ENCODE measurements around the gene ZNF581.

Gene ZNF581

DNA sequence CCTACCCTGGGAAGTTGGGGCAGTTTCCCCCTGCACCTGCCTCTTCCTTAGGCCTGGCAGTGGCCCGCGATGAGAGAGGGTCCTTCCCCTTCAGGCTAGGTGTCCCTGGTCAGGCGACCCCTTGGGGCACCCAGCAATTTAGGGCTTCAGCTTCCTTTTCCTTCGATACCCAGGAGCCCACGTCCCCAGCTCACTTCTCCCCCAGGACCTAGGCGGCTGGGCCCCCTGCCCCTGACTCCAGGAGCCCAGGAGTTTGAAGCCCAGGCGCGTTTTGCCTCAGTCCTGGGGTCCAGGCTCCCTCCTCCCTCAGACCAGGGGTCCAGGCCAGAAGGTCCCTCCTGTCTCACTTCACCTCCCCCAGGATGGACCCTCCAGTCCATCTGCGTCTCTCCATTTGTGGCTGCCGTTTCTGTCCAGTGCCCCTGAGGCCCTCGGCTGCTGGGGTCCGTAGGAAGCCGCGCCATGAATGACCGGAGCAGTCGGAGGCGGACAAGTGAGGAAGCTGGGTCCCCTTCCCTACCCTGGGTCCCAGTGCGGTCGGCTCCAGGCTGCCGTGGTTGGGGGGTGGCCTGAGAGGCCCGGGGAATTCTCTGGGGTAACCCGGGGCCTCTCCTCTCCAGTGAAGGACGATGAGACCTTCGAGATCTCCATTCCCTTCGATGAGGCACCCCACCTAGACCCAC is 5.3 kb downstream of the ZNF581 start:
- DNase-seq (ENCODE audit: low spot score), result no peak

DNA sequence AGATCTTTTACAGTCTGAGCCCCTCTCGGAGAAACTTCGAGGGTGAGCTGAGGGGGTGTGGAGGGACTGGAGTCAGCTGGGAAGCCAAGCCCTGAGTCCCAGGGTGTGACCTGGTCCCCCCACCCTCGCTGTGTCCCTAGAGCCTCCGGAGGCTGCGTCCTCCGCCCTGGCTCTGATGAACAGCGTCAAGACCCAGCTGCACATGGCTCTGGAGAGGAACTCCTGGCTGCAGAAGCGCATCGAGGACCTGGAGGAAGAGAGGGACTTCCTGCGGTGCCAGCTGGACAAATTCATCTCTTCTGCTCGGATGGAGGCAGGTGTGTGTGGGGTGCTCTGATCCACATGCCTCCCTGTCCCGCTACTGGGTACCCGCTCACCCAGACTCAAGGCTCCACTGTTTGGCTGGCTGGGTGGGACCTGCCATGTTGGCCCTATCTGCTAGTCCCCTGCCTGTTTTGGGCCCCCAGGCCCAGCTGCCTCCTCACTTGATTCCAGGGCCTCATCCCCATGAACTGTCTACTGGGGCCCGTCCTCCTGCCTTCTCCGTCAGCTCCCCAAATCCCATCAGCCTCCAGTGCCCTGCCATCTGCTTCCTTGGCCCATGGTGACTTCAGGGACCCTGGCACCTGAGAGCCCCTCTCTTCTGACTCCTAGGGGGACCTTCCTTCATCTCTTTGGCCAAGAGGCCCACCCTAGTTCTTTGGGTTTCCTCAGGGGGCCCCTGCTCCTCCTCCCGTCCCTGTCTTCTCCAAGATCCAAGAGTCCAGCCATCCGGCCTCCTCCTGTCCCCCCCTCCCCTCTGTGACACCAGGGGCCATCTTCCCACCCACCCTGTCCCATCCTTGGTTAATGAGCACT is 6.0 kb downstream of the ZNF581 start:
- no peak for DNase-seq (ENCODE audit: low spot score)

DNA sequence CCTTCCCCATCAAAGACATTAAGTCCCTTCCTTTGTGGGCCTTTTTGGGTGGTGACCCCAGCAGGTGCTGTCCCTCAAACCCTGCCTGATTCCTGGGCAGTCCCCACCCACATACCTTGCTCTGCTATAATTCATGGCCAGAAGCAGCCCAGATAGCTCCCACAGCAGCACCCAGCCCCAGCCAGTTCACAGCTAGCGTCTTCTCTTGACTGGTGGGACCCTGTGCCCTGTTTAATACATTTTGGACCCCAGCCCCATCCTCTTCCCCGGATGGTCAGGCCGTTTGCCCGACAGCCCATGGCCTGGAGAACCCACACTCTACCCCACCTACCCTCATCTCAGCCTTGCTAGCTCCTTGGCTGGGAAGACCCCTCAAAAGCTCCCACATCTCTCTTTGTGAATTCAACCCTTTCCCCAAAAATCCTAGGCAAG is 6.7 kb downstream of the ZNF581 start:
- DNase-seq (ENCODE audit: low spot score), result no peak

DNA sequence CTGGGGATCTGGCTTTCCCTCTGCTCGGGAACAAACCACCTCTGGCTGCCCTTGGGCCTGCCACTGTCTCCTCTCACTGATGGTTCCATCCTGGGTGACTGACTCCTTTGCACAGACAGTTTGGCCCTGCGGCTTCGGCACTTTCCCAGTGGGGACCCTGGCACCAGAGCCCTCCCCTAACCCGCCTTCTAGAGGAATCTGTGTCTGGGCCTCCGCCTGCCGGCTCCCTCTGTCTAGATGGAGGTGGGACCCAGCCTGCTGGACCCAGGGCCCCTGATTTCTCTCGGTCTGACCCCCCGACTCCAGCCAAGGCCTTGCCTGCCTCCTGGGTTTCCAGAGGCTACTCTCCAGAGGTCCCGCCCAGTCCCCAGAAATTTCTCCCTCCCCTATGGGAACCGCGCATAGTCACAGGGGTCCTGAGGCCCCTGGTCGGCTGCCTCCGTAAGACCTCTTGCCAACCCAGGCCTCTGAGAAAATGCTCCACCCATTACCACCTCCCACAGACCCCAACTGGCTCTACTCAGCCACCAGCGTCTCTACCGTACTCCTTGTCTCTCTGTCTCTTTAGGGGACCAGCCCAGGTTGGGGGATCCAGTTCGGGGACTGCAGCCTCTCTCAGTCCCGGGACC is 7.3 kb downstream of the ZNF581 start:
- DNase-seq (ENCODE audit: low spot score), result no peak

DNA sequence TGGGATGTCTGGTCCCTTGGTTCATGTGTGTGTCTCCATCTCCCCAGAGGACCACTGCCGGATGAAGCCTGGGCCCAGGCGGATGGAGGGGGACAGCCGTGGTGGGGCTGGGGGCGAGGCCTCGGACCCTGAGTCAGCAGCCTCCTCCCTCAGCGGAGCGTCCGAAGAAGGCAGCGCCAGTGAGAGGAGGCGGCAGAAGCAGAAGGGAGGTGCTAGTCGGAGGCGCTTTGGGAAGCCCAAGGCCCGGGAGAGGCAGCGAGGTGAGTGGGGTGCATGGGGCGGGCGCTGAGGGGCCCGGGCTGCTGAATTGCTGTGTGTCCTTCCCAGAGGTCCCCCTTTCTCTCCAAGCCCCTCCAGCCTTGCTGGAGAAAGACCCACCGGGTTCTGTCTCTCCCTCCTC is 7.8 kb downstream of the ZNF581 start:
- no peak for DNase-seq (ENCODE audit: low spot score)

DNA sequence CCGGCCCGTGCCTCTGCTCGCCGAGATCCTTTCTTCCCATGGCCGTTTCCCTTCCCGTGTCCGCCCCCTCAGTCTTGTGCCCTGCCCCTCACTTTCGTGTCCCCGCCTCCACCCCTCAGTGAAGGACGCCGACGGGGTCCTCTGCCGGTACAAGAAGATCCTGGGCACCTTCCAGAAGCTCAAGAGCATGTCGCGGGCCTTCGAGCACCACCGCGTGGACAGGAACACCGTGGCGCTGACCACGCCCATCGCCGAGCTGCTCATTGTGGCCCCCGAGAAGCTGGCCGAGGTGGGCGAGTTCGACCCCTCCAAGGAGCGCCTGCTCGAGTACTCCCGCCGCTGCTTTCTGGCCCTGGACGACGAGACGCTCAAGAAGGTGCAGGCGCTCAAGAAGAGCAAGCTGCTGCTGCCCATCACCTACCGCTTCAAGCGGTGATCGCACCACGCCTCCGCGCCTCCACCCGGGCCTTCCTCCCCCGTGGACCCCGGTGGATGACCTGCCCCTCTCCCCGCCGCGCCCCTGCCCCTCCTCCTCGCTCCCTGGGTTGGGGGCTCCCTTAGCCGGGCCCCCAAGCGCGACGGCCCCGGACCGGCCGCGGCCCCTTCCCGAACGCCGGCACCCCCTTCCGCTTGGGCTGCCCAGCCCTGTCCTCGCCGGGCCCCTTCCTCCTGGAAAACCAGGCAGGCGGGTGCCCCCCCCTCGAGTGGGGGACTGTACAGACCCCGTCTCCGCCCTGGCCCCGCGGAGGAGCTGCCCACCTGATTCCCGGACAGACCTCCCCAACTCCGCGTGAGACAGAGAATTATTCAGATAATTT is 9.1 kb downstream of the ZNF581 start:
- DNase-seq (ENCODE audit: low spot score), result no peak

DNA sequence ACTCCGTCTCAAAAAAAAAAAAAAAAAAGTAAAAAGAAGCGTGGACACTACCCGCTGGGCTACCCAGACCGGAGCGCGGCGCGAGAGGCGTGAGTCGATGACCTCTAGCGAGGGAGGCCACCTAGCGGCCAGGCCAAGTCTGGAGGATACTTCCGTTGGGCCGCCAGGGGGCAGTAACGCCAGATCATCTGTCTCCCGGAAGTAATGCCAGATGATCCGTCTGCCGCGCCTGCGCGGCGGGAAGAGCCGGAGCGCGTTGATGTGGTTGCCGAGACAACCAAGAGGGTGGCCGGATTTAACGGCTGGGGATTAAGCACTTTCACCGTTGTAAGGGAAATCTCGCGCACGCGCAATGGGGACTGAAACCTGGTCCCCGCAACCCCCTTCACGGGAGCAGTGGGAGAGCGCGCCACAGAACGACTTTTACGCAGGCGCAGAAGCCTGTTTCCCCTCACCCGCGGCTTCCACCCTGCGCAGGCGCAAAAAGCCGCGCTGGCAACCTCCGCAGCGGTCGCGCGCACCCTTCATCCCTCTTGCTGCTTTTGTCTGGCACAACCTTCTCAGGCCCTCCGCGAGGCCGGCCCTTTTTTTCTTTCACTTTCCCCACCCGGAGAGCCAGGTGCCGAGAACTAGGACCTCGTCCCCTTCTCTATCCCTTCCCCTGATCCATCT is 10.3 kb downstream of the ZNF581 start:
- DNase-seq (ENCODE audit: low spot score), result peak; percentile 98

DNA sequence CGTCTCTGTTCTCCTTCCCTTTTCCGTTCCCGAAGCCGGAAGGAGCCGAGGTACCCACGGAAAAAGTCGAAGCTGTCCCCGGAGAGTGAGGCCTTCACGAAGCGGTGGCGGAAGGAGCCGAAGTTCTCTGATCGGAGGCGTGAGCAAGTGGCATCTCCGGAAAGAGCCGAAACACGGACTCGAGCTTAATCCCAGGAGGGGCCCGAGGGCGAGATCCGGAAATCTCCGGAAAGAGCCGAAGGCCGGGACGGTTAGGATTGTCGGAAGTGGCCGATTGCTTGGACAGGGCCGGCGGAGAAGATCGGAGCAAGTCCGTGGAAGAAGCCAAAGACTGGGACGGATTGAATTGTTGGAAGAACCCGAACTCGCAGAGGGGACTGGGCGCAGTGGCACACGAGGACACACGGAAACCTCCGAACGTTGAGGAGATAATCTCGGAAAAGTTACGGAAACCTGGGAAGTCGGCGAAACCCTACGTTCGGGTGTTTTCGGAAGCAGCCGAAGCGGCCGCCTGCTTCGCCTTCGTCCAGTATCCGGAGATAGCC is 10.9 kb downstream of the ZNF581 start:
- DNase-seq (ENCODE audit: low spot score), result peak; percentile 98

DNA sequence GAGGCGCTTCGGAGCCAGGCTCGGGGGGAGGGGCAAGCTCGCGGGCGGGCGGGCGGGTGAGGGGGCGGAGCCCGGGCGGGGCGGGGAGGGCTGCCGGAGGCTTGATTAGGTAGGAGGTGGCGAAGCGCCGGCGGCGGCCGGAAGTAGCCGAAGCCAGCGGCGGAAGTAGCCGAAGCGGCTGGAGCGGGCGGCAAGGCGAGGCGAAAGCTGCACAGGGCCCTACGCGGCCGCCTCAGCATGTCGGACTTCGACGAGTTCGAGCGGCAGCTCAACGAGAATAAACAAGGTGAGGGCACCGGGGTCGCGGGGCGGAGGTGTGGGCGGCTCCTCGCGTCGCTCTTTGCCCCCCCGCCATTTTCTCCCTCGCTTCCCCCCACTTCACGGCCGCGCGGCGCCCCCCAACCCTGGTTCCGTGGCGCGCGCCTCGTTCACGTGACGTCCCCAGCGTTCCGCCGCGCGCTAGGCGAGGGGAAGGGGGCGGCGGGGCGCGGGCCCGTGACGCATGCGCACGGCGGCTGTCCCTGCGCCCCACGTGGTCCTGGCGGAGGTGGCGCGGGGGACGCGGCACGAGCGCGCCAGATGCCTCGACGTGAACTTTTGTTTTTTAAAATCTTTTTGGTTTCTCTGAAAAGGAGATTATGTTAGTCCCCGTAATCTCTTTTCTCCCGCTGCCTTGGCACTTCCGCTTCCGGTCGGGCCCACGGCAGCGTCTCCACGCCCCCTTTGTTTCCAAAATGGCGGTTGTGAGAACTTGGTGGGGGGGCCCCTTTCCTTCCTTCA is 11.6 kb downstream of the ZNF581 start, which contains the start of gene U2AF2:
U2AF2 (plus strand) TSS at position 168 of the 780 bp plus-strand sequence; CDS start at position 238, 70 bp downstream.
- peak; percentile 94 for DNase-seq (ENCODE audit: low spot score)

DNA sequence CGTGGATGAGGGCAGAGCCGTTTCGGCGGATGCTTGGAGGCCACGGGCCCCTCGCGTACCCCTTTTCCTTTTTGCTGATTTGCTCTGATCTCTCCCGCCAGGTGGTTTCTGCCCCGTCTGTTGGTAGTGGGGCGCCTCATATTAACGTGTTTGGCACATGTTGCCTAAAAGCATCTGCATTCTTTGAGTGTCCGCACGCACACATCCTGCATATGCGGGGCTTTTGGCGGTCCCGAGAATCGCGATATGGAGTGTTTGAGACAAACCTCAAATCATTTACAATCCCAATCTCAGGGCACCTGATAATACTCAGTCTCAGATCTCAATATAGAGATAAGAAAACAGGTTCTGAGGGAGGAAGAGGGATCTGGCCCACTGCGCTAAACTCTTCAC is 12.2 kb downstream of the ZNF581 start:
- no peak for DNase-seq (ENCODE audit: low spot score)

DNA sequence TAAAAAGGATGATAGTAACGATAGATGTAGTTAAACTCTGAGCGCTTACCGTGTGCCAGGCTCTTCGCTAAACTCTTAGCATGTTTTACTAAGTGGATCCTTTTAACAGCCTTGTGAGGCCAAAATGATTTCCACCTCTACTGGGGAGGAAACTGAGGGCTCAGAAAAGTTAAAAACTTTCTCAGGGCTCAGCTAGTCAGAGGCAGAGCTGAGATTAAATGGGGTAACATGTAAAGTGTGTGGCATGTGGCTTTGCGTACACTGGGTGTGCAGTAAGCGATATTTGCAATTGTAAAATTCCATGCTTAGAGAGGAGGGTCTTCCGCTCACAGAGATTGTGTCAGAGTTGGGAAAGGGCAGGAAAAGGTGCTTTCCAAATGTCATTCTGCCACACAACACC is 13.1 kb downstream of the ZNF581 start:
- DNase-seq (ENCODE audit: low spot score), result no peak

DNA sequence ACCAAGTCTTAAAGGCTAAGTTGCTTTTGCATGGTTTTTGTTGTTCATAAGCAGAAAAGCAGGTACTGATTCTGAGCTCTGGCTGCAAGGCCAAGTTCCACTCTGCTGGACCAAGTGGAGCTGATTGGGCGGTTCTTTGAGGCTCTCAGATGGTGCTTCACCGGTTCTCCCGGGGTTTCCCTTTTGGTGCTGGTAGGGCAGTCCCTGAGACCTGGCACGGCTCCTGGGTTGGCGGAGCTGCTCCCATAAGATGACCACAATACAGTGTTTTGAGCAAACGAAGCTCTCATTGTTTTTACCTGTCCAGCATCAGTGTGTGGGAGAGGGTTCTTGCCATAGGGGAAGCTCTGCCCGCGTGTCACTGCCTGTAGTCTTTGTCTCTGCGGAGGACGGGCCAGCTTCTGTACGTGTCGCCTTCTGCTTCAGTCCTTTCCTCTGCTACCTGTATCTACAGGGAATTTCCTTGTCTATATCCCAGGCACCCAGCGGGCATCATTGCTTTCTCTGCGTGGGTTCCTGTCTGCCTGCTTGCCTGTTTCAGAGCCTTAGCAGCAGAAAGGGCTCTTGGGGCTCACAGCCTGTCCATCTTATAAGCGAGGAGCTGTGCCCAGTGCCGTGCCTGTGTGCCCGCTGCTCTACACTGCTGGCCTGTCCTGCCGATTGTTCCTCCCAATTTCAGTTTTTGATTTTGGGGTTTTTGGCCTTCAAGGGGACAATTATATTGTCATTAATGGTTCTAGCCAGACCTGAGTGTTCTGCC is 13.7 kb downstream of the ZNF581 start:
- DNase-seq (ENCODE audit: low spot score), result no peak

DNA sequence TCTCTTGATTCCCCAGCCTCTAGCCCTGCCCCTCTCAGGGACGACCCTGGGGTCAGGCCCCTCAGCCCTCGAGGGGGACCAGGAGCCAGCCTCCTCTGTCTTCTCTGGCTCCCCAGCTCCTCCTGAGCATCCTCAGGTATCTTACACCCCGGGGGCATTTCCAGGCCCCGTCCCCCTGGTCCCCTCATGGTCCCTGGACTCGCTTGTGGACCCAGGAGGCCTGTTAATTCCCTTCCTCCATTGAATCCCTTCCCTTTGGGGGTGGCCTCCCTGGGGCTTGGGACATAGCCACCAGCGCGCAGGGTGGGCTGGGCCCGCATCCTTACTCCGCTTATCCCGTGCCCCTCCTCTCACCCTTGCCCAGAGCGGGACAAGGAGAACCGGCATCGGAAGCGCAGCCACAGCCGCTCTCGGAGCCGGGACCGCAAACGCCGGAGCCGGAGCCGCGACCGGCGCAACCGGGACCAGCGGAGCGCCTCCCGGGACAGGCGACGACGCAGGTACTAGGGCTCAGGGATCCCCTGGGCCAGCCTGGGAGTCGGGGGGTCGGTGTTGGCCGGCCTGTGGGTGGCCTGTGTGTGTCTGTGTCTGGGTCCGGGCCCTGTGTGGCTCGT is 15.5 kb downstream of the ZNF581 start:
- no peak for DNase-seq (ENCODE audit: low spot score)

DNA sequence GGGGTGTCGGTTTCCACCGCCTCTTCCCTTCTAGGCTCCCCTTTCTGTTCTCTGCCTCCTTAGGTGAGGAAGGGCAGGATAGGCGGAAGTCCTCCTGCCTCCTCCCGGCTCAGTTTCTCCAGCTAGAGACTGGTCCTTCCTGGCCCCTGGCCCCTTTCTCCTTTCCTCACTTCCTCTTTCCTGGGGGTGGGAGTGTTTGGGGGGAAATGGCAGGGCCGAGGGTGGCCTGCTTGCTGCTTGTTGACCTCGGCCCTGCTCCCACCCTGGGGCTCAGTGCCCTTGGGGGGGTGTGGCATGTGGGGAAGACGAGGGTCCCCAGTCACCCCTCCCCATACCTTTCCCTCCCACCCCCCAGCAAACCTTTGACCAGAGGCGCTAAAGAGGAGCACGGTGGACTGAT is 16.4 kb downstream of the ZNF581 start:
- no peak for DNase-seq (ENCODE audit: low spot score)

DNA sequence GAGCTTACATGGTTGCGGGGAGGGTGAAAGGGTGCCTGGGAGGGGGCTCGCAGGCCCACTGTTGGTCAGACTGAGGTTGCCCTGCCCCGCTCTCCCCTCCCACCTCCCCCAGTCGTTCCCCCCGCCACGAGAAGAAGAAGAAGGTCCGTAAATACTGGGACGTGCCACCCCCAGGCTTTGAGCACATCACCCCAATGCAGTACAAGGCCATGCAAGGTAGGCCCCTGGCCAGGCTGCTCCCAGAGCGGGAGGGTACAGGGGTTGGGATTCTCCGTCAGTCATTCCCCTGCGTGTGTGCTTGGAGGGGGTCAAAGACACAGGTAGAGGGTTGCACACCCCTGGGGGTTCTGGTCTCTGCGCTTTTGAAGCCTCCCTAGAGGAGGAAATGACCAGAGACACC is 17.0 kb downstream of the ZNF581 start:
- DNase-seq (ENCODE audit: low spot score), result no peak

DNA sequence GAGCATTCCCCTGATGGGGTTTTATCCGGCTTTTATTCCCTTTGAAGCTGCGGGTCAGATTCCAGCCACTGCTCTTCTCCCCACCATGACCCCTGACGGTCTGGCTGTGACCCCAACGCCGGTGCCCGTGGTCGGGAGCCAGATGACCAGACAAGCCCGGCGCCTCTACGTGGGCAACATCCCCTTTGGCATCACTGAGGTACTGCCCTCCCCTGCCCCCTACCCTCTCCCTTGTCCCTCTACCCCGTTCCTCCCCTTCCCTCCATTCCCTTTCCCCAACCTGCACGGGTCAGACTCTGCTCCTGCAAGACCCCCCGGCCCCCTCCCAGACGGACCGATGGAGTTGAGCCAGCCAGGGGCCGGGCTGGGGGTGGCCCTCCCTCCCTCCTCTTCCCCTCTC is 17.5 kb downstream of the ZNF581 start:
- DNase-seq (ENCODE audit: low spot score), result no peak

DNA sequence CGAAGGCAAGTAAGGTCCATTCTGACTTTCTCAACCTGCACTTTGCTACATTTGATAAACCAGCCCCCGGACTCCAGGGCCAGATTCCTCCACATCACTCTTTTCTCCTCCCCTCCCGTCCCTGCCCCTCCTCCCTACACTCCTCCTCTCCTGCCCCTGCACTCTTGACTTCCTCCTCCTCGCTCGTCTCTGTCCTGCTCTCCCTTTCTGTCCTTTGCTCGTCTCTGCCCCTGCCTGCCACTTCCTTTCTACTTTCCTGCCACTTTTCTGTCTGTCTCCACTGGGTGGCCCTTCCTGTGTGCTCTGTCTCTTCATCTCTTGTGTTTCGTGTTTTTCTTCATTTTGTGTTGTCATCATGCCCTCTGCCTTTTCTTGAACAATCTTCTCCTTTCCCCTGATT is 18.4 kb downstream of the ZNF581 start:
- DNase-seq (ENCODE audit: low spot score), result no peak

DNA sequence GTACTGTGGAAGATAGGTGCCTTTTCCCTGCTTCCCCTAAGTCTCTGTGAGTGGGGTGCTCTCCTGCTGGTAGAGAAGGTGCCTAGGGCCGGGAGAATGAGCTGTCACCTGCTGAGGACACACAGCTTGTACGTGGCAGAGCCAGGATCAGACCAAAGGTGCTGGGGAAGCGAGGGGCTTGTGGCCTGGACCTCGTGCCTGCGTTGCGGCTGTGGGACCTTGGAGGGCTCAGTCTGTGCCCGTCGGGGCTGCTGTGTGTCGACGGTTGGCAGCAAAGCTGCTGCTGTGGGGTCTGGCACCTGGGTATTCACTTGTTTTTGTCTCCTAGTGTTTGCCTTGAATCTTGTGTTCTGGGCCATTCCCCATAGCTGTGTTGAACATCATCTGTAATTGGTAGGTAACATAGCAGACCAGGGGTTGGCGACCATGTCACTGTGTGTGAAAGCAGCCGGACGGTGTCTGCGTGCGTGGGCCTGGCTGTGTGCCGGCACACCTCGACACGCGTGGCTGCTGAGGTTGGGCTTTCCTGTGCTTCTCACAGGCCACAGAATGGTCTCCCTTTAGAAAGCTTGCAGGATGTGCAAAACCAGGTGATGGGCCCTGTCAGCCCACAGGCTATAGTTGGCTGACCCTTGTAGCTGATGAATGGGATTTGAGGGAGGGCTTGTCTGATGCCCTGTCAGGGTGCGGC is 20.5 kb downstream of the ZNF581 start:
- DNase-seq (ENCODE audit: low spot score), result no peak
